HTERT RPE-1 (cell line): ENCODE measurements around the gene PSENEN.

Source experiments
- in situ Hi-C: fragments of 300-500 bp; cut with MboI; formaldehyde crosslinking; loops from 4 replicates; pipeline ENCODE4 v1.14.3; 2020; ENCODE audit warnings: low sequenced_read_pairs

PSENEN gene

GRCh38 chr19:35750167-35750566, 4.7 kb downstream of the PSENEN start:
- in situ Hi-C loops, result no loop called here

- in situ Hi-C loops, result no loop called here
Observed at GRCh38 chr19:35751839-35752745, 6.6 kb downstream of the PSENEN start.

- in situ Hi-C loops, result no loop called here
Observed at GRCh38 chr19:35752746-35753350, 7.4 kb downstream of the PSENEN start.

- in situ Hi-C loops, result no loop called here
Observed at GRCh38 chr19:35753634-35754369, 8.4 kb downstream of the PSENEN start.

- in situ Hi-C loops, result no loop called here
Observed at GRCh38 chr19:35754370-35755130, 9.1 kb downstream of the PSENEN start.

- in situ Hi-C loops, result no loop called here
Observed at GRCh38 chr19:35755131-35755549, 9.7 kb downstream of the PSENEN start.

- in situ Hi-C loops, result no loop called here
Observed at GRCh38 chr19:35755550-35756376, 10.3 kb downstream of the PSENEN start.

- in situ Hi-C loops, result no loop called here
Observed at GRCh38 chr19:35756377-35757230, 11.2 kb downstream of the PSENEN start, which contains the start of gene HSPB6. Gene HSPB6 (minus strand): TSS chr19:35757029. CDS start chr19:35757008, 21 bp downstream.

- in situ Hi-C loops, result no loop called here
Observed at GRCh38 chr19:35757231-35757748, 11.8 kb downstream of the PSENEN start.

- in situ Hi-C loops, result no loop called here
Observed at GRCh38 chr19:35757749-35758608, 12.5 kb downstream of the PSENEN start, which contains the start of gene PROSER3. Gene PROSER3 (plus strand): TSS chr19:35758176. CDS start chr19:35758216, 40 bp downstream.

- in situ Hi-C loops, result no loop called here
Observed at GRCh38 chr19:35759697-35760096, 14.2 kb downstream of the PSENEN start.

GRCh38 chr19:35760711-35761349, 15.4 kb downstream of the PSENEN start:
- in situ Hi-C loops, result no loop called here

- in situ Hi-C loops, result no loop called here
Observed at GRCh38 chr19:35764432-35765315, 19.2 kb downstream of the PSENEN start.

- in situ Hi-C loops, result no loop called here
Observed at GRCh38 chr19:35766571-35767104, 21.2 kb downstream of the PSENEN start.

GRCh38 chr19:35767288-35768081, 22.0 kb downstream of the PSENEN start:
- in situ Hi-C loops, result no loop called here
